GM23248 (cell line): ENCODE results near the gene PDE4DIP.
"Not testable (repeated sequence)": the region's sequence is repeated elsewhere in the genome, so short reads cannot be mapped to it uniquely, and the experiment has no call there.

Experiments used
- EZH2 ChIP-seq: fragments of 200-600 bp; sonication (generic); IDR thresholded peaks from 2 replicates; pipeline ENCODE4 v1.6.1; 2018; ENCODE audit warnings: antibody characterized with exemption, mild to moderate bottlenecking; ENCODE audit not compliant: insufficient read depth, poor library complexity, severe bottlenecking
- EZH2phosphoT487 ChIP-seq: fragments of 200-600 bp; sonication (generic); IDR thresholded peaks from 2 replicates; pipeline ENCODE4 v1.6.1; 2018; ENCODE audit warnings: antibody characterized with exemption, moderate library complexity, mild to moderate bottlenecking, low read depth; ENCODE audit not compliant: insufficient read depth

GRCh38 chr1:148888597-148888996 is 44.4 kb downstream of the PDE4DIP start:
- TF ChIP-seq EZH2, EZH2phosphoT487: not testable (repeated sequence)
